ENCODE results near the gene DRGX.

GRCh38 chr10:49369216-49370162 lies 26.4 kb downstream of the DRGX start:
- TF ChIP-seq POLR2A (IDR thresholded peaks at IDR 0.05) (no peak), CTCF (IDR thresholded peaks at IDR 0.05) (no peak), EP300 (IDR thresholded peaks at IDR 0.05) (no peak)

All from tibial nerve (tissue), 4 donors.